ENCODE data around the gene ITPR2.

ITPR2 gene

GRCh38 chr12:26374934-26375680 is 457.9 kb downstream of the ITPR2 start:
- DNase-seq: no peak

GRCh38 chr12:26373606-26374495 is 459.1 kb downstream of the ITPR2 start:
- DNase-seq: no peak

GRCh38 chr12:26372866-26373265 is 460.1 kb downstream of the ITPR2 start:
- DNase-seq: no peak

DNA sequence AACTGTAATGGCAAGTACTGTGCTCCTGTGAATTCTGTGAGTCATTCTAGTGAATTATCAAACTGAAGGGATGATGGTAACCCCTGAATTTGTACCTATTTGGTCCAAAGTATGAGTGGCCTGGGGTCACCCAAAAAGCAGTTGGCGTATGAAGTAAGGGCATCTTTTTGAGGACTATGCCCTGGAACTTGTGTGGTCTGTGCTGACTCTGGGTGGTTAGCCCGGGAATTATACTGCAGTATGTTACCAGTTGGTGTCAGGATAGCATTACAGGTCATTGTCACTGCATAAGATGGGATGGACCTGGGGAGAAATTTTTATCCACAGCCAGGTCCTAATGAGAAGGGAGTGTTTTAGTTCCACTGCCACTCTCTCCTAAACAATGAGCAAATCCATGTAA is 462.9 kb downstream of the ITPR2 start:
- DNase-seq: no peak

DNA sequence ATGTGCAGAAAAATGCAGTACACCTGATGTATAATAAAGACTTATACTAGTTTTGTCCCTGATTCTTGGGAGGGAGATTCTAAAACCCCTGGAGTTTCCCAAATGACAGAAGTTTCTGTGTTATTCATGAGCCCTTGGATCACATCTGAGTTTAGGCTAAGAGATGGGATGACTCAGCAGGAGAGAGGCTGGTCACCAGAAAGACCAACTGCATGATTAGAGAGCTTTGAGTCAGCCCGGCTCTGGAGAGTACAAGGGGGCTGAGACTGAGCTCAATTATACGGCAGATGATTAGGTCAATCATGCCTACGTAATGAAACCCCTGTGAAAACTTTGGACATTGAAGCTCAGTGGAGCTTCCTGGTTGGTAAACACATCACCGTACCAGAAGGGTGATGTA is 463.4 kb downstream of the ITPR2 start:
- DNase-seq: no peak

GRCh38 chr12:26367991-26368730 is 464.8 kb downstream of the ITPR2 start:
- no peak for DNase-seq

- no peak for DNase-seq
Measured at GRCh38 chr12:26361964-26362363, 471.0 kb downstream of the ITPR2 start.

- DNase-seq: no peak
Measured at GRCh38 chr12:26360062-26360461, 472.9 kb downstream of the ITPR2 start.

- DNase-seq: no peak
Measured at GRCh38 chr12:26359576-26359975, 473.4 kb downstream of the ITPR2 start.

DNA sequence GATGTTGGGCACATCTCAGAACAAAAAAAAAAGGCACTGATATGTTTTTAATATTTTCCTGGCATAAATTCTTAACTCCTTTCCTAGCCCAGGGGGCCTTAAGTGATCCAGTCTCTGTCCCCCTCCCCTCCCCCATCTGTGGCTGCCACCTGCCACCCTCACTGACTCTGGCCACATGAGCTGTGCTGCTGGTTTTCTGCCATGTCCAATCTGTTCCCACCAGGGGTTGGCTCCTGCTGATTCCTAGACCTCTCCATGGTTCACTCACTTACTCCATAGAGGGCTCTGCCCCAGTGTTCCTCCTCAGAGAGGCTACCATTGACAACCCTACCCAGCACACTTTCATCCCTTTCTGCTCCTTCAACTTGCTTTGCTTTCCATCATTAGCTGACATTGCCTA is 474.3 kb downstream of the ITPR2 start:
- DNase-seq: no peak

DNA sequence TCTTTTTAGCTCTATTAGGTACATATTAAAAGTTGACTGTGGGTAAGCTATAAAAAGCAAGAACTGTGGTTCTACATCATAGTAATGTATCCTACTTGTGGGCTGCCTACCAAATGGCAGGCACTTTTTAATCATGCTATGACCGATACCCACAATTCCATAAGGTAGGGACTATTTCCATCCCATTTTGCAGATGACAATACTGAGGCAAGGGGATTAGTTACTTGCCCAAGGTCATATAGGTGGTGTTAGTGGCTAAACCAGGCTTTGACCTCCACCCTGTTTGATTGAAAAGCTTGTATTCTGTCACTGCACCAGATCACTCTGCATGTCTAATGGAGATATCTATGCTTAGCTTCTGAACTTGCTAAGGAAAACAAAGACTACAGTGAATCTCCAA is 485.7 kb downstream of the ITPR2 start:
- no peak for DNase-seq

DNA sequence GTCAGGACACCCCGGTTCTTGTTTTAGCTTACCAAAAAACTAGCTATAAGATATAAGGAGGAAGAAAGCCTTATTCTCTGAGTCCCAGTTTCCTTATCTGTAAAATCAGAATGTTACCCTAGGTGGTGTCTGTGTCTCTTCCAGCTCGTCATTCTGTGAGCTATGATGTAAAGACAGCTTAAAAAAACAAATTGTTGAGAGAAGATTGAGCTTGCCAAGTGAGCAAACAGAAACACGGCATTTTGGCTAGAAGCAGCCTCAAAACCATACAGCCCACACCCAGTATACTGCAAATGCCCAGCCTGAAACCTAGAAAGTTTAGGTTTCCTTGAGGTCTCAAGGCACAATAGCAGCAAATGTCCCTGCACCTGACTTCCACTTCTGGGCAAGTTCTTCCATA is 486.3 kb downstream of the ITPR2 start:
- no peak for DNase-seq

- no peak for DNase-seq
Measured at GRCh38 chr12:26345471-26346003, 487.5 kb downstream of the ITPR2 start.

DNA sequence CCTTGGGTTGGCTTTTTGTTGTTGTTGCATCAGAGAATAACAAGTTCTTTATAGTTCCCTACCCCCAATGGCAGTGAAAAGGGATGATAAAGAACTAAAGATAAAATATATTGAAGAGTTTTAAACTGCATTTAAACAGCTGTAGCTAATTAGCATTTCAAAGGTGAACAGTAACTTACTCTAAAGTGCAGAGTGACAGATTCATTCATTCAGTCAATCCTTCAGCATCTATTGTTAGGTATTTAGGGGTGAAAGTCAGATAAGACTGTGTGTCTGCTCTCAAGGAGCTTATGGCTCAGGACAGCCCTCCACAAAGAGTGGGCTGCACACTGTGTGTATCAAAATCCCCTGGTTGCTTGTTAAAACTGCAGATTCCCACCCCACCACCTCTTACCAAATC is 491.5 kb downstream of the ITPR2 start:
- DNase-seq: no peak

DNA sequence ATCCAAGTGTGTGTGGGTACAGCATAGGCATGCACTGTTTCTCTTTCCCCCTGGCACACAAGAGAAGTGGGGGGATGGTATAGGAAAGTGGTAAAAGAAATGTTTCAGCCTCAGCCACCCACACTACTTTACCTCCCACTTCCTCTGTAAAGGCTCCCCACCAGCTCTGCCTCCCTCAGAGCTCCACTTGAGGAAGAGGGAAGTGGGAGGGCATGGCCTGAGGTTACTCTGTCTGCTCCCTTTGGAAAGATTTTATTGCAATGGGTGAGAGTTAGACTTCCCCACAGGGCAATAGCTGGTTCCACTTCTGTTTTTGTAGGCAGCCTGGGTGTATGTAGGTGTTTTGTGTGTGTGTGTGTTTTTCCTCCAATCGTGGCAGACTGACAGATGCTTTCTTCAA is 492.3 kb downstream of the ITPR2 start:
- no peak for DNase-seq

DNA sequence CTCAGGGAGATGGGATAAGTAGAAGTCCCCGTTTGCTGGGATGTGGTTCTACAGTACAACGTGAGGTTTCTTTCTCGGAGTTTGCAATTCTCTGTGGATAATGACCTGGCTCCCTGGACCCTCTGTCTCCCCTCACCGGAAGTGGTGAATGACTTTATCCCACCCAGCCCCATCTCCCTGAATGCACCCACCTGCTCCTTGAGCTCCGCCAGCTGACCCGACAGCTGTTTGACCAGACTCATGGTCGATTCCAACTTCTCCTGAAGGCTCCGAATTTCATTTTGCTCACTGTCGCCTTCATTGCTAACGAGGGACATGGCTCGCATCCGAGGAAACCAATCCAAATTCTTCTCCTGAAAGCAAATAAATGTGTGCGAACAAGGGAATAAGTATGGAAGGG is 493.0 kb downstream of the ITPR2 start:
- DNase-seq: no peak

- no peak for DNase-seq
Measured at GRCh38 chr12:26338586-26339572, 494.1 kb downstream of the ITPR2 start.

GRCh38 chr12:26335651-26336050 is 497.3 kb downstream of the ITPR2 start:
- no peak for DNase-seq

- no peak for DNase-seq
Measured at GRCh38 chr12:26334621-26335124, 498.3 kb downstream of the ITPR2 start.

DNA sequence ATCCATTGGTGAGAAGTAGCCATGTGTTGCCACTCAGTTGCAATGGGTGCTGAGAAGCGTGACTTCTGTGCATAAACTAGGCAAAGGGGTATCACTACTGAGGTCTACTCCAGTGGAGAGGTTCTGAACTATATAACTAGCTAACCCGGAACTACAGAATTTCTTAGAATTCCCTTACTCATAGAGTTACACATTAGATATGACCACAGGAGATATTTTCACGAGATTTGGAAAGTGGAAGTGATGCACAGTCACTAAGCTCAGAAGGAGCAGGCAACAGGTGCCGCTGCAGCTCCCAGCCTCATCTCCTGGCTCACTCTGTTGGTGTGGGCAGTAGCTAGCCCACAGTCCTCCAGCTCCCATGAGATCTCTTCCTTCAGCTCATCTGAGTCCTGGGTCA is 501.0 kb downstream of the ITPR2 start:
- DNase-seq: no peak

- DNase-seq: no peak
Measured at GRCh38 chr12:26331136-26331535, 501.9 kb downstream of the ITPR2 start.
